Measurements from ENCODE around the gene MAB21L3. TPM values are rescaled to one million over a fixed set of nuclear protein-coding genes. Genes with fewer than 3 reads are reported as not detected.

The MAB21L3 gene
- not detected for total RNA-seq

GRCh38 chr1:116110567-116111523 is at the start of gene MAB21L3:
Gene MAB21L3 (plus strand): TSS chr1:116111399. CDS start chr1:116112616, 1,217 bp downstream.

Other genes with a start within 250 kb of the MAB21L3 start
- gene SLC22A15, start 134.9 kb upstream of the MAB21L3 start, total RNA-seq = 8.1 TPM

Data from camera-type eye (tissue), 1 donor.